GM18868 (cell line): Measurements from ENCODE around the gene TMBIM1.
"Not testable (repeated sequence)": the region's sequence is repeated elsewhere in the genome, so short reads cannot be mapped to it uniquely, and the experiment has no call there.

Experiments
- ATAC-seq: cut with Tn5 transposase; IDR thresholded peaks from one replicate; pipeline ENCODE4 v1.9.1; 2021; ENCODE audit warnings: mild to moderate bottlenecking, moderate library complexity; ENCODE audit not compliant: unreplicated experiment

Gene TMBIM1

GRCh38 chr2:218319813-218320365 is 27.6 kb upstream of the TMBIM1 start:
- no peak for ATAC-seq

GRCh38 chr2:218318241-218318640 is 25.9 kb upstream of the TMBIM1 start:
- no peak for ATAC-seq

- no peak for ATAC-seq
Measured at GRCh38 chr2:218317835-218318234, 25.5 kb upstream of the TMBIM1 start.

- no peak for ATAC-seq
Measured at GRCh38 chr2:218317303-218317630, 25.0 kb upstream of the TMBIM1 start.

GRCh38 chr2:218315397-218315796 is 23.1 kb upstream of the TMBIM1 start:
- ATAC-seq, result no peak

GRCh38 chr2:218314764-218315163 is 22.5 kb upstream of the TMBIM1 start:
- not testable (repeated sequence) for ATAC-seq

- no peak for ATAC-seq
Measured at GRCh38 chr2:218313356-218313755, 21.1 kb upstream of the TMBIM1 start.

GRCh38 chr2:218312267-218312756 is 20.0 kb upstream of the TMBIM1 start:
- ATAC-seq, result no peak

GRCh38 chr2:218311541-218312266 is 19.4 kb upstream of the TMBIM1 start:
- ATAC-seq, result not testable (repeated sequence)

GRCh38 chr2:218310853-218311540 is 18.7 kb upstream of the TMBIM1 start:
- no peak for ATAC-seq

GRCh38 chr2:218307415-218308090 is 15.2 kb upstream of the TMBIM1 start:
- ATAC-seq, result no peak

- no peak for ATAC-seq
Measured at GRCh38 chr2:218306184-218306920, 14.0 kb upstream of the TMBIM1 start.

GRCh38 chr2:218305383-218305782 is 13.1 kb upstream of the TMBIM1 start:
- no peak for ATAC-seq

- peak; percentile 78 for ATAC-seq
Measured at GRCh38 chr2:218301176-218301819, 9.0 kb upstream of the TMBIM1 start.

- no peak for ATAC-seq
Measured at GRCh38 chr2:218300141-218300540, 7.8 kb upstream of the TMBIM1 start.

- ATAC-seq, result no peak
Measured at GRCh38 chr2:218298314-218298875, 6.1 kb upstream of the TMBIM1 start.

- no peak for ATAC-seq
Measured at GRCh38 chr2:218296847-218297246, 4.5 kb upstream of the TMBIM1 start.

- ATAC-seq, result no peak
Measured at GRCh38 chr2:218296200-218296599, 3.9 kb upstream of the TMBIM1 start.

GRCh38 chr2:218295029-218295428 is 2.7 kb upstream of the TMBIM1 start:
- ATAC-seq, result no peak

GRCh38 chr2:218294430-218295022 is 2.2 kb upstream of the TMBIM1 start:
- ATAC-seq, result no peak
